Measurements from ENCODE around the gene SULF2. TPM values are rescaled to one million over a fixed set of nuclear protein-coding genes. Genes with fewer than 3 reads are reported as not detected.
A peak's percentile ranks its signal among the peaks of the same experiment; 100 is the strongest.

SULF2 gene
- total RNA-seq, 1 donor from 2014 or later: 24.0 TPM

- TF ChIP-seq EZH2 (IDR thresholded peaks at IDR 0.05) (no peak), CTCF (IDR thresholded peaks at IDR 0.05) (no peak), EZH2phosphoT487 (IDR thresholded peaks at IDR 0.05) (no peak)
- peaks cover 7% of the 10 kb centered on the region for H3K79me2 ChIP-seq (ENCODE audit: low read depth)
- no peak overlapping the region for H3K4me2 ChIP-seq
- no peaks in the 10 kb centered on the region for H3K9me3 ChIP-seq (ENCODE audit: low read depth)
- no peak for DNase-seq (ENCODE audit: low spot score)
- no peaks in the 10 kb centered on the region for H3K9me3 Mint-ChIP-seq
- no peak overlapping the region for H3K27ac Mint-ChIP-seq
- H2AFZ ChIP-seq (replicated peaks): no peak overlapping the region
- H3F3A ChIP-seq (ENCODE audit: low read depth): peaks cover 8% of the 10 kb centered on the region
- H3K27me3 ChIP-seq: peaks cover 22% of the 10 kb centered on the region
- H3K4me1 Mint-ChIP-seq: peaks cover 44% of the 10 kb centered on the region
- H3K4me3 Mint-ChIP-seq: no peak overlapping the region
- no peaks in the 10 kb centered on the region for H3K36me3 ChIP-seq
- no peaks in the 10 kb centered on the region for H3K36me3 Mint-ChIP-seq
- peaks cover 11% of the 10 kb centered on the region for H4K20me1 ChIP-seq (ENCODE audit: low read depth)
- no peak overlapping the region for H3K4me3 ChIP-seq
- peaks cover 14% of the 10 kb centered on the region for H3K4me1 ChIP-seq
- H3K27me3 Mint-ChIP-seq (ENCODE audit: insufficient read depth, low read depth): peaks cover 17% of the 10 kb centered on the region
- no peak overlapping the region for H3K27ac ChIP-seq
- no peak overlapping the region for H3K9ac ChIP-seq
Measured at GRCh38 chr20:47782076-47782475, 3.2 kb downstream of the SULF2 start.

- no peak overlapping the region for H3K4me3 ChIP-seq
- H3K27me3 Mint-ChIP-seq (ENCODE audit: insufficient read depth, low read depth): peaks cover 21% of the 10 kb centered on the region
- H3K9me3 ChIP-seq (ENCODE audit: low read depth): no peaks in the 10 kb centered on the region
- H3K36me3 ChIP-seq: no peaks in the 10 kb centered on the region
- H3K9me3 Mint-ChIP-seq: peaks cover 3% of the 10 kb centered on the region
- no peak overlapping the region for H3K27ac ChIP-seq
- H3K4me1 ChIP-seq: peaks cover 14% of the 10 kb centered on the region
- no peaks in the 10 kb centered on the region for H3K36me3 Mint-ChIP-seq
- DNase-seq (ENCODE audit: low spot score): no peak
- no peak overlapping the region for H3K4me3 Mint-ChIP-seq
- H3K27ac Mint-ChIP-seq: no peak overlapping the region
- TF ChIP-seq EZH2 (IDR thresholded peaks at IDR 0.05): no peak
- TF ChIP-seq EZH2phosphoT487 (IDR thresholded peaks at IDR 0.05): no peak
- TF ChIP-seq CTCF (IDR thresholded peaks at IDR 0.05): no peak
- H2AFZ ChIP-seq (replicated peaks): no peak overlapping the region
- peaks cover 17% of the 10 kb centered on the region for H3K27me3 ChIP-seq
- peaks cover 7% of the 10 kb centered on the region for H3K79me2 ChIP-seq (ENCODE audit: low read depth)
- peaks cover 11% of the 10 kb centered on the region for H4K20me1 ChIP-seq (ENCODE audit: low read depth)
- H3F3A ChIP-seq (ENCODE audit: low read depth): peaks cover 8% of the 10 kb centered on the region
- H3K9ac ChIP-seq: no peak overlapping the region
- H3K4me2 ChIP-seq: no peak overlapping the region
- peaks cover 40% of the 10 kb centered on the region for H3K4me1 Mint-ChIP-seq
Measured at GRCh38 chr20:47781632-47782031, 3.6 kb downstream of the SULF2 start.

- peaks cover 19% of the 10 kb centered on the region for H3K27me3 Mint-ChIP-seq (ENCODE audit: insufficient read depth, low read depth)
- peaks cover 11% of the 10 kb centered on the region for H4K20me1 ChIP-seq (ENCODE audit: low read depth)
- no peak overlapping the region for H3K27ac ChIP-seq
- H3K4me3 Mint-ChIP-seq: no peak overlapping the region
- H3K4me1 Mint-ChIP-seq: peaks cover 32% of the 10 kb centered on the region
- peaks cover 17% of the 10 kb centered on the region for H3K27me3 ChIP-seq
- H3K9me3 Mint-ChIP-seq: peaks cover 3% of the 10 kb centered on the region
- no peak overlapping the region for H3K9ac ChIP-seq
- H3F3A ChIP-seq (ENCODE audit: low read depth): peaks cover 2% of the 10 kb centered on the region
- H3K36me3 ChIP-seq: no peaks in the 10 kb centered on the region
- H3K36me3 Mint-ChIP-seq: no peaks in the 10 kb centered on the region
- H3K4me1 ChIP-seq: peaks cover 14% of the 10 kb centered on the region
- H3K79me2 ChIP-seq (ENCODE audit: low read depth): peaks cover 7% of the 10 kb centered on the region
- no peaks in the 10 kb centered on the region for H3K9me3 ChIP-seq (ENCODE audit: low read depth)
- H3K4me3 ChIP-seq: no peak overlapping the region
- H3K4me2 ChIP-seq: no peak overlapping the region
- peak overlapping the region; percentile 46 for H3K27ac Mint-ChIP-seq
- TF ChIP-seq EZH2 (IDR thresholded peaks at IDR 0.05): no peak
- TF ChIP-seq EZH2phosphoT487 (IDR thresholded peaks at IDR 0.05): no peak
- TF ChIP-seq CTCF (IDR thresholded peaks at IDR 0.05): peak; percentile 20
- DNase-seq (ENCODE audit: low spot score): no peak
- H2AFZ ChIP-seq (replicated peaks): no peak overlapping the region
Measured at GRCh38 chr20:47780720-47781389, 4.4 kb downstream of the SULF2 start.
